Stomach (tissue), 9 donors: ENCODE measurements around the gene DRD2. TPM values are rescaled to one million over a fixed set of nuclear protein-coding genes. Genes with fewer than 3 reads are reported as not detected.

Experiments
- DNase-seq, 2 donors: peaks; one replicate each; pipeline versions ENCODE4 v3.0.0 to v3.0.0-alpha.2; 2013 to 2019
- H3K27ac ChIP-seq, 5 donors: fragments of 200-600 bp in 4 of 5; sonication (generic) in 4 of 5; one replicate each; pipeline ENCODE4 v1.5.1; 2013 to 2019; ENCODE audit warnings: mild to moderate bottlenecking in 1 of 5, moderate library complexity in 1 of 5
- H3K27me3 ChIP-seq, 3 donors: fragments of 200-600 bp; sonication (generic); one replicate each; pipeline ENCODE4 v1.5.1; 2017 to 2019; ENCODE audit warnings: mixed run types in 1 of 3
- H3K36me3 ChIP-seq, 4 donors: fragments of 200-600 bp; sonication (generic); 1 replicate in 3 of 4; 2 replicates in 1 of 4; pipeline ENCODE4 v1.5.1; 2016 to 2019
- H3K4me1 ChIP-seq, 4 donors: fragments of 200-600 bp; sonication (generic); one replicate each; pipeline ENCODE4 v1.5.1; 2016 to 2019
- H3K4me3 ChIP-seq, 4 donors: fragments of 200-600 bp; sonication (generic) in 3 of 4; one replicate each; pipeline ENCODE4 v1.5.1; 2016 to 2019; ENCODE audit warnings: mild to moderate bottlenecking in 1 of 4
- H3K9me3 ChIP-seq, 4 donors: fragments of 200-600 bp; sonication (generic); one replicate each; pipeline ENCODE4 v1.5.1; 2016 to 2019
- EP300 ChIP-seq: sonication (generic); formaldehyde crosslinking; IDR thresholded peaks from one replicate; pipeline ENCODE4 v1.6.1; 2017; ENCODE audit warnings: antibody characterized with exemption
- POLR2A ChIP-seq, 4 donors: fragments of 450-650 bp; IDR thresholded peaks; one replicate each; pipeline ENCODE4 v1.6.1; 2016; ENCODE audit warnings: antibody characterized with exemption in 4 of 4, control low read depth in 2 of 4, mild to moderate bottlenecking in 1 of 4, moderate library complexity in 1 of 4
- POLR2AphosphoS5 ChIP-seq, 3 donors: sonication (generic); formaldehyde crosslinking; IDR thresholded peaks; one replicate each; pipeline ENCODE4 v1.6.1; 2016; ENCODE audit warnings: antibody characterized with exemption in 3 of 3
- WGBS, 5 donors: extraction: QIAGEN DNeasy Blood & Tissue Kit in 3 of 5; methylation state at CpG; one replicate each; pipeline versions ENCODE4 v1.1.5 to v1.1.7; 2013 to 2018; 5-methylcytosine and 5-hydroxymethylcytosine counted together
- intact Hi-C: fragments of 100-400 bp; cut with DNase I; formaldehyde crosslinking; loops from one replicate; pipeline ENCODE4 v1.15.1; 2023; ENCODE audit warnings: low total_unique reads
- polyA plus RNA-seq, 3 donors: library from polyadenylated mRNA; stranded (reverse); fragments of 200-250 nt; gene quantifications; one replicate each; pipeline ENCODE4 v1.2.3, GENCODE V29; 2013
- total RNA-seq, 5 donors: library from RNA; depleted of rRNA; stranded (reverse); fragments of >200 nt; gene quantifications; one replicate each; pipeline versions ENCODE4 v1.1.0 to v1.2.3, GENCODE V29; 2014 to 2016
- TF ChIP-seq, protein P1 (sequence below), 7 experiments: fragments of 450-650 bp in 4 of 7; fragments of 200-600 bp in 3 of 7; sonication (generic) in 3 of 7; IDR thresholded peaks; one replicate each; pipeline ENCODE4 v1.5.1; 2016 to 2019; ENCODE audit warnings: antibody characterized with exemption in 7 of 7, control low read depth in 2 of 7, mild to moderate bottlenecking in 1 of 7
- donor health status: healthy with polysubstance abuse.
- donor health status: Bipolar disorder and iron deficiency.
- donor health status: healthy.

The DRD2 gene
- total and polyA plus RNA-seq, 8 donors: 0.03 TPM; not detected in 7

DNA sequence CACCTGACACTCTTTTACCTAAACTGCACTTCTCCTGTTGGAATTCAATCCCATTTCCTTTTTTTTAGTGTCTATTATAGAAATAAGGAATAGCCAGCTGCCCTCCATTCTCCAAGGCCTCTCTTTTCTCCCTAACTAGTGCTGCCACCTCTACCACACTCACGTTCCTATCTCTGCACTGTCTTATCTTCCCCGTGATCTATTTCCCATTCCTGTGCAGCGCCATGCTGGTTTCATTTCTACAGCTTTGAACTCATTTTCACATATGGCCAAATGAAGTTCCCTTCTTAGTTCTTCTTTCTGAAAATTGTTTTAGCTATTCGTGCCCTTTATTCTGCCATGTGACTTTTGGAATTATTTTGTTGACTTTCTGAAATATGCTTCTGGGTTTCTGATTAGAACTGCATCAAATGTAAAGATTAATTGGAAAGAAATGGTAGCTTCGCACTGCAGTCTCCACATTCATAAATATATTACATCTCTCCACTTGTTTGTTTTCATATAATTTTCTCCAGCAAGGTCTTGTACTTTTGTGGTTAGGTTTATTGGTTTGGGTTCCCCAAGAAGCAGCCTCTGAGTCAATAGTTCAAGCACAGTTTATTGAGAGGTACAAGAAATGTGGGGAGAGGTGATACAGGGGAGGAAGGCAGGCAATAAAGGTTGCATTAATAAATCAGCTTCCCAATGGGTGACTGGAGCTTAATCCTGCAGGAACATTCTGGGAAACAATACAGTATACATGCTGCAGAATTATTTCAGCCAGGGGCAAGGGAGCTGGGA is 43.7 kb upstream of the DRD2 start:
- no peak overlapping the region for H3K4me3 ChIP-seq
- TF ChIP-seq EP300 (no peak), POLR2AphosphoS5 (IDR thresholded peaks at IDR 0.05) (no peak), POLR2A (IDR thresholded peaks at IDR 0.05) (no peak)
- TF ChIP-seq, protein P1, sequence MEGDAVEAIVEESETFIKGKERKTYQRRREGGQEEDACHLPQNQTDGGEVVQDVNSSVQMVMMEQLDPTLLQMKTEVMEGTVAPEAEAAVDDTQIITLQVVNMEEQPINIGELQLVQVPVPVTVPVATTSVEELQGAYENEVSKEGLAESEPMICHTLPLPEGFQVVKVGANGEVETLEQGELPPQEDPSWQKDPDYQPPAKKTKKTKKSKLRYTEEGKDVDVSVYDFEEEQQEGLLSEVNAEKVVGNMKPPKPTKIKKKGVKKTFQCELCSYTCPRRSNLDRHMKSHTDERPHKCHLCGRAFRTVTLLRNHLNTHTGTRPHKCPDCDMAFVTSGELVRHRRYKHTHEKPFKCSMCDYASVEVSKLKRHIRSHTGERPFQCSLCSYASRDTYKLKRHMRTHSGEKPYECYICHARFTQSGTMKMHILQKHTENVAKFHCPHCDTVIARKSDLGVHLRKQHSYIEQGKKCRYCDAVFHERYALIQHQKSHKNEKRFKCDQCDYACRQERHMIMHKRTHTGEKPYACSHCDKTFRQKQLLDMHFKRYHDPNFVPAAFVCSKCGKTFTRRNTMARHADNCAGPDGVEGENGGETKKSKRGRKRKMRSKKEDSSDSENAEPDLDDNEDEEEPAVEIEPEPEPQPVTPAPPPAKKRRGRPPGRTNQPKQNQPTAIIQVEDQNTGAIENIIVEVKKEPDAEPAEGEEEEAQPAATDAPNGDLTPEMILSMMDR (IDR thresholded peaks at IDR 0.05): no peak
- intact Hi-C loops: no loop called here
- H3K36me3 ChIP-seq: no peaks in the 10 kb centered on the region
- H3K4me1 ChIP-seq: no peaks in the 10 kb centered on the region
- WGBS, 5 donors: 63 to 79% (median 77%) methylated on average over 5 of the region's 5 CpGs
- DNase-seq: no peak
- no peak overlapping the region for H3K27ac ChIP-seq
- H3K27me3 ChIP-seq: peaks cover 0 to 8% (median 0%) of the 10 kb centered on the region in 3 donors
- H3K9me3 ChIP-seq: no peaks in the 10 kb centered on the region

DNA sequence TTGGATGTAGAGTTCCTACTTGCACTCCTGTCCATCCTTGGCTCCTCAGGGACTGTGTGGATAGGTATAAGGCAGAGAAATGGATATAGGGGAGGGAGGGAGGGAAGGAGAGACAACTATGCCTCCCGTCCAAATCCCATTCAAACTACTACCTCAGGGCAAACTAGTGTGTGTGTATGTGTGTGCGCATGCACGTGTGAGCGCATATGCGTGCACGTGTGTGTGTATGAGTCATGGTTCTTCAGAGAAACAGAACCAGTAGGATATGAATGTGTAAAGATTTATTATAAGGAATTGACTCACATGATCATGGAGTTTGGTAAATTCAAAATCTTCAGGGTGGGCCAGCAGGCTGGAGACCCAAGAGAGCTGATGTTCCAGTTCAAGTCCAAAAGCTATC is 42.2 kb upstream of the DRD2 start:
- H3K27ac ChIP-seq: no peak overlapping the region
- H3K4me1 ChIP-seq: no peaks in the 10 kb centered on the region
- 90 to 94% (median 94%) methylated on average over 6 of the region's 6 CpGs for WGBS, 5 donors
- intact Hi-C loops: no loop called here
- no peak for TF ChIP-seq POLR2AphosphoS5 (IDR thresholded peaks at IDR 0.05)
- TF ChIP-seq POLR2A (IDR thresholded peaks at IDR 0.05): no peak
- no peak for TF ChIP-seq EP300
- TF ChIP-seq, protein P1 (IDR thresholded peaks at IDR 0.05): no peak
- no peak overlapping the region for H3K4me3 ChIP-seq
- peaks cover 0 to 12% (median 0%) of the 10 kb centered on the region in 3 donors for H3K27me3 ChIP-seq
- H3K36me3 ChIP-seq: no peaks in the 10 kb centered on the region
- H3K9me3 ChIP-seq: no peaks in the 10 kb centered on the region
- no peak for DNase-seq

DNA sequence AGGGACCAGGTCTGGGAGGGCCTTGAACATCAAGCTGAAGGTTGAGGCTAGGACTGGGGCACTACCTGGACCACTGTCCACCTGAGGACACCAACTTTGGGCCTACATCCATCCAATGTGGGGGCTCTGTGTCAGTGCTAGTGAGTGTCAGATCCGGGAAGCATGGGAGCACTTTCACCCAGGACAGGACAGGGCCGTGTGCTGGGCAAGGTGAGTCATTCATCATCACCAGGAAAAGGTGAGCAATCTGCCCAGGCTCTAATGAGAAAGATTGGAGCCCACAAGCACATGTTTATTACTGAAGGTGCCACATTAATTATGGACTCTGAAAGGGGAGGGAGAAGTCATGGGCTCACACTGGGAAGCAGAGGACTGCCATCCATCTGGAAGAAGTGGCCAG is 39.7 kb upstream of the DRD2 start:
- no peak for TF ChIP-seq EP300
- TF ChIP-seq, protein P1 (IDR thresholded peaks at IDR 0.05): no peak
- no peak for TF ChIP-seq POLR2A (IDR thresholded peaks at IDR 0.05)
- no peak for TF ChIP-seq POLR2AphosphoS5 (IDR thresholded peaks at IDR 0.05)
- intact Hi-C loops: no loop called here
- WGBS, 5 donors: 58 to 74% (median 69%) methylated on average over 2 of the region's 2 CpGs

DNA sequence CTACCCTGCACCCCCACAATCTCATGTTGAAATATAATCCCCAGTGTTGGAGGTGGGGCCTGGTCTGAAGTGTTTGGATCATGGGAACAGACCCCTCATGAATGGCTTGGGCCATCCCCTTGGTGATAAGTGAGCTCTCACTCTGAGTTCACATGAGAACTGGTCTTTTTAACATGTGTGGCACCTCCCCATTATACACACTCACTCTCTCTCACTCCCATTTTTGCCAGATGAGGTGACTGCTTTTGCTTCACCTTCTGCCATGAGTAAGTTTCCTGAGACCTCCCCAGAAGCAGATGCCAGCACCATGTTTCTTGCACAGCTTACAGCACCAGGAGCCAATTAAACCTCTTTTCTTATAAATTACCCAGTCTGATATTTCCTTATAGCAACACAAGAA is 32.1 kb upstream of the DRD2 start:
- no peaks in the 10 kb centered on the region for H3K36me3 ChIP-seq
- H3K4me3 ChIP-seq: no peak overlapping the region
- no peaks in the 10 kb centered on the region for H3K9me3 ChIP-seq
- TF ChIP-seq EP300 (no peak), POLR2AphosphoS5 (IDR thresholded peaks at IDR 0.05) (no peak), POLR2A (IDR thresholded peaks at IDR 0.05) (no peak)
- TF ChIP-seq, protein P1 (IDR thresholded peaks at IDR 0.05): no peak
- DNase-seq: no peak
- H3K4me1 ChIP-seq: no peaks in the 10 kb centered on the region
- peaks cover 0 to 9% (median 0%) of the 10 kb centered on the region in 3 donors for H3K27me3 ChIP-seq
- H3K27ac ChIP-seq: no peak overlapping the region
- intact Hi-C loops: no loop called here

More for the DNA sequence above, 39.7 kb upstream of the DRD2 start:
- H3K27me3 ChIP-seq: peaks cover 0 to 4% (median 0%) of the 10 kb centered on the region in 3 donors
- no peak overlapping the region for H3K4me3 ChIP-seq
- no peaks in the 10 kb centered on the region for H3K36me3 ChIP-seq
- no peak for DNase-seq
- H3K9me3 ChIP-seq: no peaks in the 10 kb centered on the region
- no peaks in the 10 kb centered on the region for H3K4me1 ChIP-seq
- H3K27ac ChIP-seq: no peak overlapping the region
